ENCODE measurements around the gene DOCK3. TPM values are rescaled to one million over a fixed set of nuclear protein-coding genes. Genes with fewer than 3 reads are reported as not detected.

DOCK3 gene
- total and polyA plus RNA-seq, 10 of the 15 experiments (the other 5 are each of a cell fraction or from before 2014, with no cell fraction given): 0.02 to 0.52 (median 0.04) TPM; not detected in 5

DNA sequence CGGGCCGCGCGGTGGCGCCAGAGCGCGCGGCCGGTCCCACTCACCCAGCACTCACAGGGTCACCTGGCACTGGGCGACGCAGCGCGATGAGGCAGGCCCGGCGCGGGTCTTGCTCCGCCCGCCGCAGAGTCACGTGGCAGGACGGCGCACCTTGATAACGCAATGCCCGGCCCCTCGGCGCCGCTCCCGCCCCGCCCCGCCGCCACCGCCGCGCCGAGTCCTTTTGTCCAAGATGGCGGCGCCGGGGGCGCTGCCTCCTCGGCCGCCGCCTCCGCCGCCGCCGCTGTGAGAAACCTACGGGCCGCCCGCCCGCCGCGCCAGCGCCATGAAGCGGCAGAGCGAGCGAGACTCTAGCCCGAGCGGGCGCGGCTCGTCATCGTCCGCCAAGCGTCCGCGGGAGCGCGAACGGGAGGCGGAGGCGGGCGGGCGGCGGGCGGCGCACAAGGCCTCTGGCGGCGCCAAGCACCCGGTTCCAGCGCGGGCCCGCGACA, 716.4 kb downstream of the DOCK3 start, which contains the start of gene RBM15B (continued):
- TF ChIP-seq, protein P1, sequence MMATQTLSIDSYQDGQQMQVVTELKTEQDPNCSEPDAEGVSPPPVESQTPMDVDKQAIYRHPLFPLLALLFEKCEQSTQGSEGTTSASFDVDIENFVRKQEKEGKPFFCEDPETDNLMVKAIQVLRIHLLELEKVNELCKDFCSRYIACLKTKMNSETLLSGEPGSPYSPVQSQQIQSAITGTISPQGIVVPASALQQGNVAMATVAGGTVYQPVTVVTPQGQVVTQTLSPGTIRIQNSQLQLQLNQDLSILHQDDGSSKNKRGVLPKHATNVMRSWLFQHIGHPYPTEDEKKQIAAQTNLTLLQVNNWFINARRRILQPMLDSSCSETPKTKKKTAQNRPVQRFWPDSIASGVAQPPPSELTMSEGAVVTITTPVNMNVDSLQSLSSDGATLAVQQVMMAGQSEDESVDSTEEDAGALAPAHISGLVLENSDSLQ (IDR thresholded peaks at IDR 0.05): no peak
- TF ChIP-seq CBX3 (IDR thresholded peaks at IDR 0.05; ENCODE audit: borderline replicate concordance, low read depth) (no peak), SREBF2 (IDR thresholded peaks at IDR 0.05; ENCODE audit: low read length) (no peak), RB1 (IDR thresholded peaks at IDR 0.05; ENCODE audit: borderline replicate concordance) (peak; percentile 55; the same call in 1 of the 2 replicates), SMAD5 (IDR thresholded peaks at IDR 0.05; ENCODE audit: low read depth) (no peak), MXI1 (IDR thresholded peaks at IDR 0.05; ENCODE audit: low read depth, low read length) (peak; percentile 74), RAD21 (IDR thresholded peaks at IDR 0.05; ENCODE audit: insufficient read depth, low read depth, low read length) (peak; percentile 44; the same call in 1 of the 2 replicates), EED (IDR thresholded peaks at IDR 0.05; ENCODE audit: low read depth) (no peak), BHLHE40 (IDR thresholded peaks at IDR 0.05; ENCODE audit: borderline replicate concordance in 1 of 2, low read depth in 2 of 2, low read length in 1 of 2) (peak; percentile 74 to 95), CBX5 (IDR thresholded peaks at IDR 0.05; ENCODE audit: low read depth) (no peak), PAX8 (IDR thresholded peaks at IDR 0.05) (no peak), ZZZ3 (IDR thresholded peaks at IDR 0.05; ENCODE audit: control insufficient read depth, insufficient read length, low read depth) (no peak), SREBF1 (IDR thresholded peaks at IDR 0.05; ENCODE audit: low read length) (0 out of 2 replicates have a peak, but pooled peaks have one; percentile 30), ZSCAN29 (IDR thresholded peaks at IDR 0.05) (no peak), CHD4 (IDR thresholded peaks at IDR 0.05) (no peak), IKZF2 (IDR thresholded peaks at IDR 0.05) (no peak), TBL1XR1 (IDR thresholded peaks at IDR 0.05; ENCODE audit: low read depth, low read length) (no peak), ETV6 (conservative IDR thresholded peaks at IDR 0.05 in 1 of 2, IDR thresholded peaks at IDR 0.05 in 1 of 2; ENCODE audit: borderline replicate concordance in 1 of 2, low read depth in 1 of 2) (no peak), ZNF384 (IDR thresholded peaks at IDR 0.05; ENCODE audit: borderline replicate concordance, low read depth, low read length) (peak; percentile 36; the same call in 1 of the 2 replicates)
- TF ChIP-seq, protein P2, sequence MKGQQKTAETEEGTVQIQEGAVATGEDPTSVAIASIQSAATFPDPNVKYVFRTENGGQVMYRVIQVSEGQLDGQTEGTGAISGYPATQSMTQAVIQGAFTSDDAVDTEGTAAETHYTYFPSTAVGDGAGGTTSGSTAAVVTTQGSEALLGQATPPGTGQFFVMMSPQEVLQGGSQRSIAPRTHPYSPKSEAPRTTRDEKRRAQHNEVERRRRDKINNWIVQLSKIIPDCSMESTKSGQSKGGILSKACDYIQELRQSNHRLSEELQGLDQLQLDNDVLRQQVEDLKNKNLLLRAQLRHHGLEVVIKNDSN (IDR thresholded peaks at IDR 0.05; ENCODE audit: borderline replicate concordance, extremely low read length, insufficient read depth, low read depth, low read length): peak; percentile 96
- TF ChIP-seq, protein P3, sequence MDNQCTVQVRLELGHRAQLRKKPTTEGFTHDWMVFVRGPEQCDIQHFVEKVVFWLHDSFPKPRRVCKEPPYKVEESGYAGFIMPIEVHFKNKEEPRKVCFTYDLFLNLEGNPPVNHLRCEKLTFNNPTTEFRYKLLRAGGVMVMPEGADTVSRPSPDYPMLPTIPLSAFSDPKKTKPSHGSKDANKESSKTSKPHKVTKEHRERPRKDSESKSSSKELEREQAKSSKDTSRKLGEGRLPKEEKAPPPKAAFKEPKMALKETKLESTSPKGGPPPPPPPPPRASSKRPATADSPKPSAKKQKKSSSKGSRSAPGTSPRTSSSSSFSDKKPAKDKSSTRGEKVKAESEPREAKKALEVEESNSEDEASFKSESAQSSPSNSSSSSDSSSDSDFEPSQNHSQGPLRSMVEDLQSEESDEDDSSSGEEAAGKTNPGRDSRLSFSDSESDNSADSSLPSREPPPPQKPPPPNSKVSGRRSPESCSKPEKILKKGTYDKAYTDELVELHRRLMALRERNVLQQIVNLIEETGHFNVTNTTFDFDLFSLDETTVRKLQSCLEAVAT (IDR thresholded peaks at IDR 0.05): no peak
- TF ChIP-seq, protein P4, sequence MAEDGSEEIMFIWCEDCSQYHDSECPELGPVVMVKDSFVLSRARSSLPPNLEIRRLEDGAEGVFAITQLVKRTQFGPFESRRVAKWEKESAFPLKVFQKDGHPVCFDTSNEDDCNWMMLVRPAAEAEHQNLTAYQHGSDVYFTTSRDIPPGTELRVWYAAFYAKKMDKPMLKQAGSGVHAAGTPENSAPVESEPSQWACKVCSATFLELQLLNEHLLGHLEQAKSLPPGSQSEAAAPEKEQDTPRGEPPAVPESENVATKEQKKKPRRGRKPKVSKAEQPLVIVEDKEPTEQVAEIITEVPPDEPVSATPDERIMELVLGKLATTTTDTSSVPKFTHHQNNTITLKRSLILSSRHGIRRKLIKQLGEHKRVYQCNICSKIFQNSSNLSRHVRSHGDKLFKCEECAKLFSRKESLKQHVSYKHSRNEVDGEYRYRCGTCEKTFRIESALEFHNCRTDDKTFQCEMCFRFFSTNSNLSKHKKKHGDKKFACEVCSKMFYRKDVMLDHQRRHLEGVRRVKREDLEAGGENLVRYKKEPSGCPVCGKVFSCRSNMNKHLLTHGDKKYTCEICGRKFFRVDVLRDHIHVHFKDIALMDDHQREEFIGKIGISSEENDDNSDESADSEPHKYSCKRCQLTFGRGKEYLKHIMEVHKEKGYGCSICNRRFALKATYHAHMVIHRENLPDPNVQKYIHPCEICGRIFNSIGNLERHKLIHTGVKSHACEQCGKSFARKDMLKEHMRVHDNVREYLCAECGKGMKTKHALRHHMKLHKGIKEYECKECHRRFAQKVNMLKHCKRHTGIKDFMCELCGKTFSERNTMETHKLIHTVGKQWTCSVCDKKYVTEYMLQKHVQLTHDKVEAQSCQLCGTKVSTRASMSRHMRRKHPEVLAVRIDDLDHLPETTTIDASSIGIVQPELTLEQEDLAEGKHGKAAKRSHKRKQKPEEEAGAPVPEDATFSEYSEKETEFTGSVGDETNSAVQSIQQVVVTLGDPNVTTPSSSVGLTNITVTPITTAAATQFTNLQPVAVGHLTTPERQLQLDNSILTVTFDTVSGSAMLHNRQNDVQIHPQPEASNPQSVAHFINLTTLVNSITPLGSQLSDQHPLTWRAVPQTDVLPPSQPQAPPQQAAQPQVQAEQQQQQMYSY (CRISPR knock-in tag; IDR thresholded peaks at IDR 0.05): no peak
- TF ChIP-seq, protein P5, sequence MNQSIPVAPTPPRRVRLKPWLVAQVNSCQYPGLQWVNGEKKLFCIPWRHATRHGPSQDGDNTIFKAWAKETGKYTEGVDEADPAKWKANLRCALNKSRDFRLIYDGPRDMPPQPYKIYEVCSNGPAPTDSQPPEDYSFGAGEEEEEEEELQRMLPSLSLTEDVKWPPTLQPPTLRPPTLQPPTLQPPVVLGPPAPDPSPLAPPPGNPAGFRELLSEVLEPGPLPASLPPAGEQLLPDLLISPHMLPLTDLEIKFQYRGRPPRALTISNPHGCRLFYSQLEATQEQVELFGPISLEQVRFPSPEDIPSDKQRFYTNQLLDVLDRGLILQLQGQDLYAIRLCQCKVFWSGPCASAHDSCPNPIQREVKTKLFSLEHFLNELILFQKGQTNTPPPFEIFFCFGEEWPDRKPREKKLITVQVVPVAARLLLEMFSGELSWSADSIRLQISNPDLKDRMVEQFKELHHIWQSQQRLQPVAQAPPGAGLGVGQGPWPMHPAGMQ (IDR thresholded peaks at IDR 0.05; ENCODE audit: borderline replicate concordance): no peak
